HepG2 (cell line): ENCODE results near the gene SIK3.

Experiments used
- CEBPB ChIP-seq: IDR thresholded peaks from 2 replicates; pipeline ENCODE4 v1.6.1; 2011; ENCODE audit warnings: low read depth, low read length, improper control_type of control experiment, borderline replicate concordance
- CTCF ChIP-seq: sonication (generic); formaldehyde crosslinking; IDR thresholded peaks from 2 replicates; pipeline ENCODE4 v1.5.0; 2020; ENCODE audit warnings: mild to moderate bottlenecking, missing genetic modification reagents, moderate library complexity
- DMAP1 ChIP-seq: IDR thresholded peaks from 2 replicates; pipeline ENCODE4 v1.6.1; 2016
- NR2C2 ChIP-seq: sonication (generic); formaldehyde crosslinking; IDR thresholded peaks from 2 replicates; pipeline ENCODE4 v1.4.0; 2020; ENCODE audit warnings: missing genetic modification reagents, mild to moderate bottlenecking, moderate library complexity, borderline replicate concordance
- SNRNP70 ChIP-seq: fragments of 200-400 bp; formaldehyde crosslinking; IDR thresholded peaks from 2 replicates; pipeline ENCODE4 v1.6.1; 2017; ENCODE audit warnings: mild to moderate bottlenecking, low read depth, low read length, moderate library complexity
- SP1 ChIP-seq, 2 experiments: fragments of 450-650 bp in 1 of 2; sonication (generic) in 1 of 2; formaldehyde crosslinking in 1 of 2; IDR thresholded peaks; 2 replicates each; pipeline versions ENCODE4 v1.4.0 to v1.6.1; 2016 to 2020; ENCODE audit warnings: missing genetic modification reagents in 1 of 2

- TF ChIP-seq SNRNP70 (no peak), NR2C2 (CRISPR knock-in tag) (no peak), DMAP1 (CRISPR knock-in tag) (no peak), CEBPB (no peak), SP1 (IDR thresholded peaks at IDR 0.05) (no peak), SP1 (CRISPR knock-in tag; IDR thresholded peaks at IDR 0.05) (no peak), CTCF (no peak)
Observed at GRCh38 chr11:117145393-117145761, 47.1 kb upstream of the SIK3 start.
